K562 (cell line): Measurements from ENCODE around the gene SPI1. TPM values are rescaled to one million over a fixed set of nuclear protein-coding genes. Genes with fewer than 3 reads are reported as not detected.

Experiments
- AFF1 ChIP-seq, 2 experiments: fragments of 450-650 bp; IDR thresholded peaks; 2 replicates each; pipeline ENCODE4 v1.6.1; 2018; ENCODE audit warnings: mild to moderate bottlenecking in 2 of 2, low read depth in 1 of 2; ENCODE audit not compliant: partially characterized antibody in 2 of 2
- ARNT ChIP-seq, 2 experiments: fragments of 450-650 bp; IDR thresholded peaks; 2 replicates each; pipeline ENCODE4 v1.6.1; 2016; ENCODE audit warnings: mild to moderate bottlenecking in 1 of 2
- C11orf30 ChIP-seq: fragments of 450-650 bp; IDR thresholded peaks from 2 replicates; pipeline ENCODE4 v1.6.1; 2016; ENCODE audit warnings: low read depth, mild to moderate bottlenecking
- CBX5 ChIP-seq: IDR thresholded peaks from 2 replicates; pipeline ENCODE4 v1.6.1; 2014; ENCODE audit warnings: low read depth, borderline replicate concordance
- CREB3L1 ChIP-seq: fragments of 450-650 bp; IDR thresholded peaks from 2 replicates; pipeline ENCODE4 v1.6.1; 2014; ENCODE audit warnings: low read depth, mild to moderate bottlenecking, moderate library complexity, borderline replicate concordance
- FOSL1 ChIP-seq: fragments of 200-800 bp; sonication (Bioruptor generic); conservative IDR thresholded peaks from 2 replicates; pipeline ENCODE4 v1.6.1; 2016; ENCODE audit warnings: missing genetic modification characterization, missing compliant biosample characterization
- HMG20A ChIP-seq: fragments of 450-650 bp; formaldehyde crosslinking; conservative IDR thresholded peaks from 2 replicates; pipeline ENCODE4 v1.4.0; 2020; ENCODE audit warnings: mild to moderate bottlenecking, mixed read lengths
- REST ChIP-seq, 2 experiments: fragments of 450-650 bp; formaldehyde crosslinking in 1 of 2; IDR thresholded peaks; 2 replicates each; pipeline versions ENCODE4 v1.4.0 to v1.6.1; 2014 to 2020; ENCODE audit warnings: mild to moderate bottlenecking in 2 of 2, borderline replicate concordance in 1 of 2, low read depth in 1 of 2
- SUPT5H ChIP-seq: fragments of 450-650 bp; IDR thresholded peaks from 2 replicates; pipeline ENCODE4 v1.6.1; 2016
- polyA plus RNA-seq, 8 experiments: library from polyadenylated mRNA; depleted of rRNA in 4 of 8; stranded (reverse) in 5 of 8; unstranded in 3 of 8; fragments of >200 nt; fragmentation: Nextera tagmentation in 2 of 8; fragmentation: Illumina TruSeq in 1 of 8; extraction: Ambion mirVana in 2 of 8; extraction: Trizol in 1 of 8; gene quantifications; 2 replicates each; pipeline versions ENCODE4 v1.2.1 to v1.2.3, GENCODE V29; 2011 to 2014; ENCODE audit warnings: inconsistent platforms in 1 of 8, missing spikeins in 1 of 8
- total RNA-seq, 7 experiments: library from RNA; depleted of rRNA in 6 of 7; stranded (reverse); fragments of >200 nt in 6 of 7; fragmentation: Illumina TruSeq in 2 of 7; extraction: Trizol in 2 of 7; gene quantifications; 2 replicates each; pipeline versions ENCODE4 v1.2.1 to v1.2.3, GENCODE V29; 2011 to 2021; ENCODE audit warnings: low replicate concordance in 1 of 7

SPI1 gene
- total and polyA plus RNA-seq, 9 of the 15 experiments (the other 6 are each of a cell fraction or from before 2014, with no cell fraction given): 0.10 to 33.7 (median 10.3) TPM

GRCh38 chr11:47356129-47356997 lies 22.0 kb downstream of the SPI1 start (continued):
- TF ChIP-seq AFF1 (IDR thresholded peaks at IDR 0.05; ENCODE audit: low read depth in 1 of 2, partially characterized antibody in 2 of 2) (no peak), FOSL1 (tag) (no peak), REST (IDR thresholded peaks at IDR 0.05; ENCODE audit: borderline replicate concordance) (no peak), REST (CRISPR knock-in tag; IDR thresholded peaks at IDR 0.05; ENCODE audit: low read depth) (no peak), ARNT (IDR thresholded peaks at IDR 0.05) (no peak), CREB3L1 (no peak), SUPT5H (0 out of 2 replicates have a peak, but pooled peaks have one; percentile 40), CBX5 (0 out of 2 replicates have a peak, but pooled peaks have one; percentile 4), HMG20A (no peak), C11orf30 (no peak)
